Gastroesophageal sphincter (tissue), 3 donors: ENCODE data around the gene APOL2.
"Not testable (repeated sequence)": the region's sequence is repeated elsewhere in the genome, so short reads cannot be mapped to it uniquely, and the experiment has no call there.

ENCODE experiments used
- CTCF ChIP-seq, 4 experiments: fragments of 200-600 bp in 2 of 4; fragments of 450-650 bp in 2 of 4; sonication (generic) in 1 of 4; IDR thresholded peaks; one replicate each; pipeline ENCODE4 v1.5.1; 2017 to 2019; ENCODE audit warnings: antibody characterized with exemption in 4 of 4, mild to moderate bottlenecking in 2 of 4, moderate library complexity in 2 of 4
- POLR2A ChIP-seq, 2 donors: fragments of 450-650 bp; IDR thresholded peaks; one replicate each; pipeline ENCODE4 v1.6.1; 2017; ENCODE audit warnings: antibody characterized with exemption in 2 of 2, mild to moderate bottlenecking in 2 of 2, moderate library complexity in 1 of 2

GRCh38 chr22:36203441-36203840 lies 35.9 kb downstream of the APOL2 start:
- TF ChIP-seq CTCF, POLR2A (IDR thresholded peaks at IDR 0.05): not testable (repeated sequence)
